Endothelial cell (in vitro differentiated cells): Measurements from ENCODE around the gene AGTR1. TPM values are rescaled to one million over a fixed set of nuclear protein-coding genes. Genes with fewer than 3 reads are reported as not detected.

Experiments
- DNase-seq: peaks from one replicate; pipeline ENCODE4 v3.0.0; 2021; ENCODE audit warnings: low spot score
- H3K27ac Mint-ChIP-seq: one replicate; pipeline ENCODE4 v1.8.0; 2021; ENCODE audit warnings: mixed read lengths, inconsistent platforms; ENCODE audit not compliant: unreplicated experiment
- H3K27me3 Mint-ChIP-seq: one replicate; pipeline ENCODE4 v1.8.0; 2021; ENCODE audit warnings: mild to moderate bottlenecking, moderate library complexity, mixed read lengths, inconsistent platforms; ENCODE audit not compliant: unreplicated experiment
- H3K36me3 Mint-ChIP-seq: one replicate; pipeline ENCODE4 v1.8.0; 2021; ENCODE audit warnings: mild to moderate bottlenecking, low read depth, mixed read lengths, inconsistent platforms; ENCODE audit not compliant: unreplicated experiment
- H3K4me1 Mint-ChIP-seq: one replicate; pipeline ENCODE4 v1.8.0; 2021; ENCODE audit warnings: mild to moderate bottlenecking, mixed read lengths, inconsistent platforms; ENCODE audit not compliant: unreplicated experiment
- H3K4me3 Mint-ChIP-seq: one replicate; pipeline ENCODE4 v1.8.0; 2021; ENCODE audit warnings: mild to moderate bottlenecking, mixed read lengths, inconsistent platforms; ENCODE audit not compliant: unreplicated experiment
- H3K9me3 Mint-ChIP-seq: one replicate; pipeline ENCODE4 v1.8.0; 2021; ENCODE audit warnings: mixed read lengths, inconsistent platforms; ENCODE audit not compliant: unreplicated experiment
- CTCF ChIP-seq: fragments of 200-600 bp; sonication (generic); IDR thresholded peaks from one replicate; pipeline ENCODE4 v1.5.0; 2021; ENCODE audit warnings: antibody characterized with exemption; ENCODE audit not compliant: unreplicated experiment
- total RNA-seq: library from RNA; stranded (reverse); fragmentation: NEBNext Ultra II Directional; extraction: Animal tissue kit (Norgen Biotek cat#: 25700); gene quantifications from one replicate; pipeline ENCODE4 v1.2.1, GENCODE V29; 2021; ENCODE audit not compliant: unreplicated experiment

The AGTR1 gene
- total RNA-seq, 1 donor from 2014 or later: not detected

GRCh38 chr3:148790851-148791735 lies 93.4 kb downstream of the AGTR1 start:
- Mint-ChIP-seq H3K27me3 (peaks cover 1% of the 10 kb centered on the region), H3K4me3 (no peak overlapping the region), H3K4me1 (peaks cover 3% of the 10 kb centered on the region), H3K9me3 (no peaks in the 10 kb centered on the region), H3K36me3 (no peaks in the 10 kb centered on the region), H3K27ac (no peak overlapping the region)
- DNase-seq: no peak
- TF ChIP-seq CTCF: no peak

- no peaks in the 10 kb centered on the region for H3K9me3 Mint-ChIP-seq
- H3K4me3 Mint-ChIP-seq: no peak overlapping the region
- DNase-seq: no peak
- H3K27me3 Mint-ChIP-seq: peaks cover 1% of the 10 kb centered on the region
- H3K4me1 Mint-ChIP-seq: peaks cover 3% of the 10 kb centered on the region
- TF ChIP-seq CTCF: no peak
- no peaks in the 10 kb centered on the region for H3K36me3 Mint-ChIP-seq
- H3K27ac Mint-ChIP-seq: no peak overlapping the region
These were observed 94.2 kb downstream of the AGTR1 start for GRCh38 chr3:148791920-148792319.

GRCh38 chr3:148792516-148792915 lies 94.8 kb downstream of the AGTR1 start:
- no peak for TF ChIP-seq CTCF
- Mint-ChIP-seq H3K27ac (no peak overlapping the region), H3K9me3 (no peaks in the 10 kb centered on the region), H3K36me3 (no peaks in the 10 kb centered on the region), H3K27me3 (peaks cover 1% of the 10 kb centered on the region), H3K4me1 (peaks cover 3% of the 10 kb centered on the region), H3K4me3 (no peak overlapping the region)
- no peak for DNase-seq

Other genes with a start within 250 kb of the AGTR1 start
- gene CPB1, start 129.9 kb downstream of the AGTR1 start, total RNA-seq: 37.2 TPM
- not detected for gene CPA3, start 167.4 kb downstream of the AGTR1 start, total RNA-seq